Gastroesophageal sphincter (tissue), 4 donors: ENCODE data around the gene KDM4C. TPM values are rescaled to one million over a fixed set of nuclear protein-coding genes. Genes with fewer than 3 reads are reported as not detected.

Experiments used
- ATAC-seq: fragments of 150-250 bp; one replicate; pipeline ENCODE4 v1.9.1; 2016; ENCODE audit warnings: mild to moderate bottlenecking, moderate library complexity
- H3K27ac ChIP-seq, 4 donors: fragments of 200-600 bp; sonication (generic) in 3 of 4; 1 replicate in 3 of 4; 2 replicates in 1 of 4; pipeline ENCODE4 v1.5.1; 2016 to 2019
- H3K27me3 ChIP-seq: fragments of 200-600 bp; sonication (generic); one replicate; pipeline ENCODE4 v1.5.1; 2019
- H3K36me3 ChIP-seq, 2 donors: fragments of 200-600 bp; sonication (generic); one replicate each; pipeline ENCODE4 v1.5.1; 2019; ENCODE audit warnings: control low read depth in 1 of 2
- H3K4me1 ChIP-seq, 3 donors: fragments of 200-600 bp; sonication (generic); 1 replicate in 2 of 3; 2 replicates in 1 of 3; pipeline ENCODE4 v1.5.1; 2016 to 2019; ENCODE audit warnings: control low read depth in 2 of 3
- H3K4me3 ChIP-seq, 2 donors: fragments of 200-600 bp; sonication (generic); one replicate each; pipeline ENCODE4 v1.5.1; 2019; ENCODE audit warnings: mild to moderate bottlenecking in 1 of 2, moderate library complexity in 1 of 2
- H3K9me3 ChIP-seq, 3 donors: fragments of 200-600 bp; sonication (generic); one replicate each; pipeline ENCODE4 v1.5.1; 2017 to 2019; ENCODE audit warnings: control low read depth in 2 of 3
- CTCF ChIP-seq, 4 experiments: fragments of 200-600 bp in 2 of 4; fragments of 450-650 bp in 2 of 4; sonication (generic) in 1 of 4; IDR thresholded peaks; one replicate each; pipeline ENCODE4 v1.5.1; 2017 to 2019; ENCODE audit warnings: antibody characterized with exemption in 4 of 4, mild to moderate bottlenecking in 2 of 4, moderate library complexity in 2 of 4
- EP300 ChIP-seq: sonication (generic); formaldehyde crosslinking; IDR thresholded peaks from one replicate; pipeline ENCODE4 v1.6.1; 2017; ENCODE audit warnings: antibody characterized with exemption, mild to moderate bottlenecking
- POLR2A ChIP-seq, 2 donors: fragments of 450-650 bp; IDR thresholded peaks; one replicate each; pipeline ENCODE4 v1.6.1; 2017; ENCODE audit warnings: antibody characterized with exemption in 2 of 2, mild to moderate bottlenecking in 2 of 2, moderate library complexity in 1 of 2
- POLR2AphosphoS5 ChIP-seq: sonication (generic); formaldehyde crosslinking; IDR thresholded peaks from one replicate; pipeline ENCODE4 v1.6.1; 2017; ENCODE audit warnings: antibody characterized with exemption
- WGBS, 2 donors: methylation state at CpG; one replicate each; pipeline ENCODE4 v1.1.5; 2018; ENCODE audit warnings: low coverage in 1 of 2; 5-methylcytosine and 5-hydroxymethylcytosine counted together
- small RNA-seq, 4 donors: library from RNA; depleted of rRNA; stranded (forward); fragments of <200 nt; gene quantifications; one replicate each; pipeline ENCODE3, GENCODE V24; 2016
- total RNA-seq, 4 donors: library from RNA; depleted of rRNA; stranded (reverse); fragments of >200 nt; gene quantifications; one replicate each; pipeline ENCODE4 v1.1.0, GENCODE V29; 2016

Gene KDM4C
- total RNA-seq, 4 donors from 2014 or later = 17.7 to 65.2 (median 29.5) TPM

GRCh38 chr9:7211657-7212056 lies 453.9 kb downstream of the KDM4C start:
- Histone ChIP-seq H3K27ac (no peak overlapping the region), H3K36me3 (no peaks in the 10 kb centered on the region), H3K9me3 (no peaks in the 10 kb centered on the region), H3K4me1 (no peaks in the 10 kb centered on the region), H3K4me3 (no peak overlapping the region), H3K27me3 (no peaks in the 10 kb centered on the region)
- TF ChIP-seq CTCF (IDR thresholded peaks at IDR 0.05) (no peak), POLR2AphosphoS5 (no peak), EP300 (no peak), POLR2A (IDR thresholded peaks at IDR 0.05) (no peak)
- WGBS, 2 donors = 89 to 92% methylated on average over 3 of the region's 3 CpGs
- no peak for ATAC-seq

- ATAC-seq = no peak
- no peak for TF ChIP-seq EP300
- TF ChIP-seq POLR2A (IDR thresholded peaks at IDR 0.05) = no peak
- TF ChIP-seq CTCF (IDR thresholded peaks at IDR 0.05) = no peak
- TF ChIP-seq POLR2AphosphoS5 = no peak
- no peak overlapping the region for H3K27ac ChIP-seq
- H3K36me3 ChIP-seq = no peaks in the 10 kb centered on the region
- H3K27me3 ChIP-seq = no peaks in the 10 kb centered on the region
- H3K4me1 ChIP-seq = no peaks in the 10 kb centered on the region
- peak overlapping the region in 1 of 2 donors; percentile 5 for H3K4me3 ChIP-seq
- H3K9me3 ChIP-seq = no peaks in the 10 kb centered on the region
- WGBS, 2 donors = 60 to 63% methylated on average over 4 of the region's 4 CpGs
Measured at GRCh38 chr9:7212101-7212500, 454.3 kb downstream of the KDM4C start.

GRCh38 chr9:7216004-7216841 lies 458.4 kb downstream of the KDM4C start:
- Histone ChIP-seq H3K27ac (no peak overlapping the region), H3K36me3 (no peaks in the 10 kb centered on the region), H3K27me3 (no peaks in the 10 kb centered on the region), H3K9me3 (peaks cover 0 to 8% (median 0%) of the 10 kb centered on the region in 3 donors), H3K4me1 (no peaks in the 10 kb centered on the region), H3K4me3 (no peak overlapping the region)
- TF ChIP-seq POLR2A (IDR thresholded peaks at IDR 0.05) (no peak), POLR2AphosphoS5 (no peak), EP300 (no peak), CTCF (IDR thresholded peaks at IDR 0.05) (no peak)
- ATAC-seq = no peak
- WGBS, 2 donors = 53% methylated on average over 2 of the region's 7 CpGs; no CpG with 5 or more reads in 1 of the 2 donors

GRCh38 chr9:7223981-7224380 lies 466.2 kb downstream of the KDM4C start:
- WGBS, 2 donors = 23 to 37% methylated on average over 5 to 6 of the region's 6 CpGs
- no peak for ATAC-seq

More at GRCh38 chr9:7223981-7224380, 466.2 kb downstream of the KDM4C start:
- Histone ChIP-seq H3K4me1 (no peaks in the 10 kb centered on the region), H3K9me3 (peaks cover 0 to 8% (median 0%) of the 10 kb centered on the region in 3 donors), H3K27ac (no peak overlapping the region), H3K36me3 (no peaks in the 10 kb centered on the region), H3K27me3 (no peaks in the 10 kb centered on the region), H3K4me3 (no peak overlapping the region)
- no peak for TF ChIP-seq EP300
- TF ChIP-seq POLR2AphosphoS5 = no peak
- no peak for TF ChIP-seq POLR2A (IDR thresholded peaks at IDR 0.05)
- TF ChIP-seq CTCF (IDR thresholded peaks at IDR 0.05) = no peak

Small RNAs within 50 kb of the gene (small RNA-seq; reads per million reads assigned to genes)
- gene SNRPEP2 = 0 reads per million in 4 donors

Other genes with a start within 250 kb of the KDM4C start
- gene GLDC, start 112.2 kb upstream of the KDM4C start, total RNA-seq = 1 to 10 TPM in 1 of 4 donors, under 1 TPM in 3; 0.15 to 1.9 (median 0.51) TPM